Activated CD4-positive, alpha-beta T cell treated with anti-CD3 and anti-CD28 coated beads for 24 hours (primary cell): Measurements from ENCODE around the gene SDCCAG8.

Source experiments
- DNase-seq, 2 donors: peaks; one replicate each; pipeline ENCODE4 v3.0.0-alpha.2; 2020; ENCODE audit warnings: low read depth in 2 of 2

SDCCAG8 gene

GRCh38 chr1:243483071-243483771 is 227.4 kb downstream of the SDCCAG8 start:
- DNase-seq, result no peak

- no peak for DNase-seq
These were observed 228.1 kb downstream of the SDCCAG8 start for GRCh38 chr1:243483952-243484351.

GRCh38 chr1:243487036-243487648 is 231.3 kb downstream of the SDCCAG8 start:
- no peak for DNase-seq

DNA sequence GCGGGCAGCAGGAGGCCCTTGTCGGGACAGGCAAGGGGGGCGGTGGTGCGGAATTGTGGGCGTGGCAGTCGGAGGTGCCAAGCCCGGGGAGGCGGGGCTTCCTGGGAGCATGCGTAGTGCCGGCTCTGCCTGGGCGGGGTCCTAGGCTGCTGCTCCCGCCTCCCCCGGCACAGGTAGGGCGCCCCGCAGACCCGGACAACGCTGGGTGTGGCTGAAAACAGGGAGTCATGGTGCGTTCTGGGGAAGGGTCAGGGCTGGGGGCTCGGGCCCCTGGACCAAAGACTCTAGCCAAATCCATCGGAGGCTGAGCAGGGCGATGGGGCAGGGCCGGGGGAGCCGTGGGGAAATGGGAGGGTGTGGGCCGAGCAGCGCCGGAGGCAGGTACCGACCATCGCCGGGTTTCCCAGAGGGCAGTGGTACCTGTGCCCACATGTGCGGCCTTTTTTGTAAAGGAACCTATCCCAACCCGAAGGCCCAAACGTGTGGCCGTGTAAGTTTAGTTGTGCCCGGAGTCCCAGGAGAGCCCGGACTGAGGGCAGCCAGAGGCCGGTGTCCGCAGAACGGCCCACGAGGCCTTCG is 231.9 kb downstream of the SDCCAG8 start:
- no peak for DNase-seq

GRCh38 chr1:243488459-243489157 is 232.8 kb downstream of the SDCCAG8 start:
- DNase-seq, result no peak

DNA sequence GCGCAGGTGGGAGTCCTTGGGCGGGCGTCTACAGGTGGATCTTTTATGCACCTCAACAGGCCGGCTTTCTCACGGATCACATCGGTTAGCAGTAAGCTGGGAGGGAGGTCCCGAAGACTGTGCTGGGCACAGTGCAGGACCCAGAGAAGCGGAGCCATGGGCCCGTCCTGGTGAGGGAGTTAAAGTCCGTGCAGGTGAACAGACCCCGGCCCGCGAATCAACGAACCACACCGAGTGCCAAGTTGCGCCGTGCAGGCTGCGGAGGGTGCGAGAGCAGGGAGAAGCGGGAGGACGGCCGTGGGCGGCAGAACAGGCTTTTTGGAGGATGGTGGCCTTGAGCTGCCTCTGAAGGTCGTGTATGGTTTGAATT is 233.3 kb downstream of the SDCCAG8 start:
- no peak for DNase-seq

- DNase-seq, result no peak
These were observed 234.1 kb downstream of the SDCCAG8 start for GRCh38 chr1:243489681-243490546.

DNA sequence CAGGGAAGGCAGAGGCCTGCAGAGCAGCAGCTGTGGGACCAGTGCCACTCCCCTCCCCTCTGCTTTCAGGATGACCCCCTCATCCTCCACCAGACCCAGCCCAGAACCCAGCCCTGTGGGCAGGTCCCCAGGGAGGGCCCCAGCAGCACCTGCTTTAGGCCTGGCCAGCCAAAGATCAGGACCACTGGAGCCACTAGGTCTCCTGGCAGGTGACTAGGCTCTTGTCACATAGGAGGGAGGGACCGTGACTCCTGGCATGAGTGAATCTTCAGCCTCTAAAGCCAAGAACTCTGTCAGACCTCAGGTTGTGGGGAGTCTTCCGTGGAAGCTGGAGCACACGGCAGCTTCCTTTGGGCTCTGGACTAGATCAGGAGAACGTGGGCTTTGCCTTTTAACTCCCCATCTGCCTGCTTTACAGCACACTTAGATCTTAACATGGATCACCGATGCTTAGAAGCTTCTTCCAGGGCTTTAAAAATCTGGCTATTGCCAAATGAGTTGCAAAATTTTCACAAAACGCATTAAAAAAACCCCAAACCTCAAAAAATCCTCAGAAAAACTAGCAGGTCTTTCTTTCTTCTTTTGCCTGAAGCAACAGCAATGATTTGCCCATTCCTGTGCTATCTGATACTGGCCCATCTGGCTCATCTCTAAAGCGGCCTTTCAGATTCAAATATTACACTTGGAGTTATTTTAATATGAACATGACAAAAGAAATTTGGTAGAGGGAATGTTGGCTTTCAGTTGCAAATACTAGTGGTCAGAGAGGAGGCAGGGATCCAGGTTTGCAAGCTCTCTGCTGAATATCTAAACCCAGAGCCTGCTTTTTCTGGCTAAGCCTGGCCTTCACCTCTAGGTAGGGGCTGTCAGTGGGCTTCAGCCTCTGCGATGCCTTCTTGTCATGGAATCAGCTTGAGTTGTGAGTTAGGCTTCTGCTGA is 235.2 kb downstream of the SDCCAG8 start:
- DNase-seq, result no peak

GRCh38 chr1:243493156-243494129 is 237.6 kb downstream of the SDCCAG8 start:
- DNase-seq, result no peak

- DNase-seq, result no peak
These were observed 239.0 kb downstream of the SDCCAG8 start for GRCh38 chr1:243494741-243495431.

DNA sequence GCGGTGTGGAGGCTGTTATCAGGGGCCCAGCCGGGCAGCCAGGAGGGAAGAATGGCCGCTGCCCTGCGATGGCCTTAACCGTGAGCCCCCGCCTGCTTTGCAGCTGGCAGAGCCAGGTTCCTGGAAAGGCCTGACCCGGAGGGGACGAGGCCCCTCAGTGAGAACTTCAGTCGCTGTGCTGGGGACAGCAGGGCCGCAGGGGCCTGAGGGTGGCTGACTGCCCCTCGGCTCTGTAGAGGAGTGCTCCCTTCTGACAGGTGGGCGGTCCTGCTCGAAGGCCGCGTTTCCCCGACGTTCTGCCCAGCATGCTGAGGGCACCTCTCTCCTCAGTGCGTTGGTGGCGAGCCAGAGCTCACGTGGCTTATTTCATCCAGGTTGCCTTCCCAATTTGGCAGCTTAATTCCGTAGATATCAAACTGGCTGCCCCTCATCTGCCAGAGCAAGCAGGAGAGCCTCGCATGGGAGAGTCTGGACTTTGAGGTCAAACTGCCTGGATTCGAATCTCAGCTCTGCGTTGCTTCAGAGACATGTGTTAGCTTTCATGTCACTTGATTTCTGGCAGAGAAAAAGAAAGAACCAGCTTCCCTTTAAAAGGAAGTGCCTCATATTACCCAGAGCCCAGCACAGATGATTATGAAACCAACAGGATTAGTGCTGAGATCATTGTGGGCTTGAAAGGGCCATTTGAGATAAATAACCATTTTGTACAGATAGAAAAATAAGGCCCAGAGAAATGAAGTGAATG is 239.8 kb downstream of the SDCCAG8 start:
- DNase-seq, result no peak

DNA sequence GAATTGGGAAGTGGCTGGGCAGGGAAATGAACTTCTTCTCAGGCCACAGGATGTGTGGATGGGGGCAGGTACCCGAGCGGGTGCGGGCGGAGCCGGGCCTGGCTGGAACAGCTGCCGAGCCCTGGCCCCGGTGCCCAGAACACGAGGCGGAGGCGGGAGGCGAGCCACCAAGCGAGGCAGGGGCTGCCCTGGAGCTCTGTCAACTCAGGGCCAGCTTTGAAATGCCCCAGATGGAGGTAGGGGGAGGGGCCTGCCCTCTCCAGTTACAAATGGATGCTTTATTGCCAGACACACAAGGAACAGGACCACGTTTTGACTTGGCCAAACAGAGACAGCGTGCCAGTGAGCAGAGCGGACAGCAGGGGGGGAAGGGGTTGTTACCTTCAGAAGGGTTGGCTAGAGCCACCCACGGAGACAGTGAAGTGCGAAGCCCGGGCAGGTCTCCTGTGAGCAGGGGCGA is 240.4 kb downstream of the SDCCAG8 start:
- DNase-seq, result no peak

DNA sequence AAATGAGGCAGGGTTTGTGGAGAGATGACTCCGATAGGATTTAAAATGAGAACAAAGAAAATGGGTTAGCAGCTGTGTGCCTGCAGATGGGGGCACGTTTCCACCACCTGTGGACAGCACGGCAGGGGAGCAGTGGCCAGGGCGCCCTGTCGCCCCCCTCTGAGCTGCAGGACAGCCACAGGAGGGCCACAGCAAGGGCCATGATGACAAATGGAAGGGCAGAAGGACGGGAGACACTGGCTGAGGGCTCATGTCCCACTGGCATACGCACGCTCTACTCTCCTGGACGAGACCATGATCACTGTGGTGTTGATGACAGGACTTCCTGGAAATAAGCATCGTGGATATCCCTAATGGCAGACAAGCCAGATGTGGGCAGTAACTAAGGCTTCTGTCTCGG is 241.0 kb downstream of the SDCCAG8 start:
- no peak for DNase-seq

GRCh38 chr1:243497939-243498681 is 242.3 kb downstream of the SDCCAG8 start:
- no peak for DNase-seq

- DNase-seq, result no peak
These were observed 243.4 kb downstream of the SDCCAG8 start for GRCh38 chr1:243499248-243499647.

GRCh38 chr1:243499711-243500110 is 243.9 kb downstream of the SDCCAG8 start:
- no peak for DNase-seq

DNA sequence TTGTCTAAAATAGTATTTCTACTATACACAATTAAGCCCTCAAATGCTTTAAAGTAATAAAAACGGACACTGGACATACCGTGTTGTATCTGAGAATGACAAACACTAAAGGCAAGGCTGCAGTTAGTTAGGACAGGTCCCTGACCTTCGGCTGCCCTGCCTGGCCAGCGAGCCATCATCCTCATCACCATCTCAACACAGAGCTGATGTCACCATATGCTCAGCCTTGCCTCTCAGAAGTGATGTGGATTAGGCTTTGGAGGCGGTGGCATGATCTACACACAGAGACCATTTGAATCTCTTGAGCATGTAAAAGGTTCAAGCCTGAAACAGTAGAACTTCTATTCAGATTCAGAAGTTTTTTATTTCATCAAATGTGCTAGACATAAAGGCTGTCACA is 244.7 kb downstream of the SDCCAG8 start:
- no peak for DNase-seq
